Measurements from ENCODE around the gene RPS4Y1. TPM values are rescaled to one million over a fixed set of nuclear protein-coding genes. Genes with fewer than 3 reads are reported as not detected.
"Not testable (repeated sequence)": the region's sequence is repeated elsewhere in the genome, so short reads cannot be mapped to it uniquely, and the experiment has no call there.

RPS4Y1 gene
- not detected in 2 replicates for total RNA-seq

DNA sequence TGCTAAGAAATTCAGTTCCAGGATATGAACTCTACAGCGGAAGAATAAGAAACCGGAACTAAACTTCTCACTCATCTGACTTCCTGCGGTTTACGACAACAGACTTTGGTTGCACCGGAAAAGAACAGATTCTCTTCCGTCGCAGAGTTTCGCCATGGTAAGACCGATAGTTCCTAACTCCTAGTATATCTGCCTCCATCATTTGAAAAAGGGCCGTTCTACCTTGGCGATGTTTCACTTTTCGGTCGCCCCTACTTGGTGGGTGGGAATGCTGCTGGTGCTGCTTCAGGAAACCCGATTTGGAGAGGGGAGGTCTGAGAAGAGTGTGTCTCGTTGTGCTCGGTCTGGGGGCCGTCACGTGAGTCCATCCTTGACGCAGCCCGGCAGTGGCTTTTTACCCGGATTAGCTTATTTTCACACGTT lies at the start of gene RPS4Y1:
RPS4Y1 (plus strand) TSS at position 132 of the 423 bp plus-strand sequence; CDS start at position 155, 23 bp downstream.
- peak in 1 of 2 donors; percentile 77 for DNase-seq (ENCODE audit: low read depth in 2 of 2)

DNA sequence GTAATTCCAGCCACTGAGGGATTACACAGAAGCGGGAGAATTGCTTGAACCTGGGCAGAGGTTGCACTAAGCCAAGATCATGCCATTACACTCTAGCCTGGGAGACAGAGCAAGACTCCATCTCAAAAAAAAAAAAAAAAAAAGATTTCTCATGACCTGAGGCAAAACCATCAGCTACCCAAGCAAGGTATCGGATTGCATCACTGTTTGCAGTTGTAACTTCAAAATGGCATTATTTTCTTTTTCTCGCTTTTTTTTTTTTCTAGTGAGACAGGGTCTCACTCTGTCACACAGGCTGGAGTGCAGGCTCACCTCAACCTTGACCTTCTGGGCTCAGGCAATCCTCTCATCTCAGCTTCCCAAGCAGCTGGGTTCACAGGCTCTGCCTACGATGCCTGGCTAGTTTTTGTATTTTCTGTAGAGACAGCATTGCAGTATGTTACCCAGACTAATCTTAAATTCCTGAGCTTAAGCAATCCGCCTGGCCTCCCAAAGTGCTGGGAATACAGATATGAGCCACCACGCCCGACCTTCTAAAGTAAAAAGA lies 44.4 kb upstream of the RPS4Y1 start:
- no peak for DNase-seq (ENCODE audit: low read depth in 2 of 2)

DNA sequence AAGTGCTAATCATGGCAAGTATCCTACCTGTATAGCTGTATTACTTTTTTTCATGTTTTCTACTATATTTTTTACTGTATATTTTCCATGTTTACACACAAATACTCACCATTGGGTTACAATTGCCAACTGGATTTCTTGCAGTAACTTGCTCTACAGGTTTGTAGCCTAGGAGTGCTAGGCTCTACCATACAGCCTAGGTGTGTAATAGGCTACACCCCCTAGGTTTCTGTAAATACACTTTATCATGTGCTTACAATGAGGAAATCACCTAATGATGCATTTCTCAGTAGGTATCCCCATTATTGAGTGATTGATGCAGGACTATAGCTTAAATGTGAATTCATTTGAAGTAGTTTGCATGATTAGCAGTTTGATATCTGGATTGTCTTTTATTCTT lies 43.4 kb upstream of the RPS4Y1 start:
- DNase-seq (ENCODE audit: low read depth in 2 of 2) = no peak

DNA sequence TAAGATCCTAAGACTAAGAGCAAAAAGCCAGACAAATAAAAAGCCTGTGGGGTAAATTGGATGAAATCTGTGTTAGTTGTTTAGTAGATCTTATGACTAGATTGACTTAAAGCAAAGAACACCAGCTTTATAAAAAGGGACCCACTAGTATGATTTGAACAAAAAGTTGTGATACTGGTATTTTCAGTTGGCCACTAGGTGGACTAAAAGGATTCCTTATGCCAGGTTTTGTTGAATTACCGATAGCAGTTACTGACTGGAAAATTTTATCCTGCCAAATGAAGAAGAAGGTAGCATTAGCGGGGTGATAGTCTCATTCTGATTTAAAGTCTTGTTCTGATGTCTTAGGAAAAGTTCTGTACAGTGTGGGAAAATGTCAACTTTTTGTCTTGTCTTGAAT lies 41.2 kb upstream of the RPS4Y1 start:
- peak in 1 of 2 donors; percentile 42 for DNase-seq (ENCODE audit: low read depth in 2 of 2)

DNA sequence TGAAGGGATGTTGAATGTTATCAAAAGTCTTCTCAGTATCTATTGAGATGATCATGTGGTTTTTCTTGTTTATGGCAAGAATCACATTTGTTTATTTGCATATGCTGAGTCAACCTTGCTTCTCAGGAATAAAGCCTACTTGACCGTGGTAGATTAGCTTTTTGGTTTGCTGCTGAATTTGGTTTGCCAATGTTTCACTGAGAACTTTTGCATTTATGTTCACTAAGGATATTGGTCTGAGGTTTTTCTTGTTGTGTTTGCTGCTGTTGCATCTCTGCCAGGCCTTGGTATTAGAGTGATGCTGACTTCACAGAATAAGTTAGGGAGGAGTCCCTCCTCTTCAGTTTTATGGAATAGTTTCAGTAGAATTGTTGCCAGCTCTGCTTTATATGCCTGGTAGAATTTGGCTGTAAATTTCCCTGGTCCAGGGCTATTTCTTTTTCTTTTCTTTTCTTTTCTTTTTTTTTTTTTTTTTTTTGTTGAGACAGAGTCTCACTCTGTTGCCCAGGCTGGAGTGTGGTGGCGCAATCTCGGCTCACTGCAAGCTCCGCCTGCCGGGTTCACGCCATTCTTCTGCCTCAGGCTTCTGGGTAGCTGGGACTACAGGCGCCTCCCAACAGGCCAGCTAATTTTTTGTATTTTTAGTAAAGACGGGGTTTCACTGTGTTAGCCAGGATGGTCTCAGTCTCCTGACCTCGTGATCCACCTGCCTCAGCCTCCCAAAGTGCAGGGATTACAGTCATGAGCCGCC lies 24.1 kb upstream of the RPS4Y1 start:
- not testable (repeated sequence) for DNase-seq (ENCODE audit: low read depth in 2 of 2)

DNA sequence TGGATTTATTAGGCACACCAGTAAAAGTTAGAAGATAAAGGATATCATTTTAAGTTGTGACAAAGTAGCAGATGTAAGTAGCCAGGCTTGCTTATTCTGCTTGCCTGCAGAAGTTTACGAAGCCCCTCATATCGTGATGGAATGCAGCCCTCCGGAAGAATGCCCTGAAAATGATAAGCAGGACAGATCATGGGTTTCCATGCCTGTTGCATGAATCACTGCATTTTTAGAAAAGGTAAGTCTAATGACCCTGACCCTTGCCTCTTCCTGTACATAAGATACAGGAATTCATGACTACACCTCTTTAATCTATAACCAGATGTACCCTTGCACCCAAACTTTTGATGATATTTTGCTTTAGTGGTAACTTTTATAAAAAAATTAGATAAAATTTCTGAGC lies 16.9 kb upstream of the RPS4Y1 start:
- DNase-seq (ENCODE audit: low read depth in 2 of 2) = peak in 1 of 2 donors; percentile 46

DNA sequence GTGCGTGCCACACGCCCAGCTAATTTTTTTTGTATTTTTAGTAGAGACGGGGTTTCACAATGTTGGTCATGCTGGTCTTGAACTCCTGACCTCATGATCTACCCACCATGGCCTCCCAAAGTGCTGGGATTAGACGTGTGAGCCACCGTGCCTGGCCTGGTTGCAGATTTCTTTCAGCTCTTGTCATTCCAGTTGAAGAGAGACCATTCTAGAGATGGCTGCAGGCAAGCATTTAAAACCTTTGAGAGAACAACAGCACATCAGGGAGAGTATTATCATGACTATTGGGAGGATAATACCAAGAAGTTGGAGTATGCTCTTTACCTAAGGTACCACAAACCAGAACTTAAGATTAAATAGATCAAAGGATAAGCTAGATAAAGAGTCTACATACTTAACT lies 12.9 kb upstream of the RPS4Y1 start:
- no peak for DNase-seq (ENCODE audit: low read depth in 2 of 2)

DNA sequence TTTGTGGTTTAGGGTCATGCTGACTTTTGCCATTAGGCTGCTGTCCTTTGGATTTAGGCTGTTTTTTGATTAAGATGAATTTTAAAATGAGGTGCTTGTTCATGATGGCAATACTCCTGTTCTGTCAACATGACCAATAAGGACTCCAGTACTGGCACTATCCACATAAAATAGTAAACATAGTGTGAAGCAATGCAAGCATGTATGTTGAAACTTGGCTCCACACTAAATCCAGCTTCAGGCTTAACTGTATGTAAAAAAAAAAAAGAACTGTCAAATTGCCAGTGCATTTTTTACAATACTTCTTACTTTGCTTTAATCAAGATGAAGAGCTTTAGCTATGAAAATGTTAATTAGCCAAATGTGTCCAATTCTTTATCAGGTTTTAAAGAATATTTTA lies 6.2 kb upstream of the RPS4Y1 start:
- no peak for DNase-seq (ENCODE audit: low read depth in 2 of 2)

DNA sequence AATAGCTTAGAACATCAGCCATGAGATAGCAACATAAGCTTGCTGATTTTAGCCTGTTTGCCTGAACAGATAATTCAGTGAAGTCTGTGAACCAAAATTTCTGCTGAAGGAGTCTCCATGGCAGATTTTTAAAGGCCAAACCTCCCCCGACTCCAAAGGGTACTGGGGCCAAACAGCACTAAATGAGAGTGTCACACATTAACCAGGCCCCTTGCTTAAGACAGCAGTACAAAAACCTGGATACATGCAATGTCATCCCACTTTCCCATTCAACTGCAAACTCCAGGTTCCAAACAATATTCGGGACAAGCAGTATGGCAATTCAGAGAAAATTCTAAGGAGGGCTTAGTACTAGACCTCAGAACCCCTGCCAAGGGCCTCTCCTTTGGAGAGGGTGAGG lies 4.3 kb upstream of the RPS4Y1 start:
- no peak for DNase-seq (ENCODE audit: low read depth in 2 of 2)

DNA sequence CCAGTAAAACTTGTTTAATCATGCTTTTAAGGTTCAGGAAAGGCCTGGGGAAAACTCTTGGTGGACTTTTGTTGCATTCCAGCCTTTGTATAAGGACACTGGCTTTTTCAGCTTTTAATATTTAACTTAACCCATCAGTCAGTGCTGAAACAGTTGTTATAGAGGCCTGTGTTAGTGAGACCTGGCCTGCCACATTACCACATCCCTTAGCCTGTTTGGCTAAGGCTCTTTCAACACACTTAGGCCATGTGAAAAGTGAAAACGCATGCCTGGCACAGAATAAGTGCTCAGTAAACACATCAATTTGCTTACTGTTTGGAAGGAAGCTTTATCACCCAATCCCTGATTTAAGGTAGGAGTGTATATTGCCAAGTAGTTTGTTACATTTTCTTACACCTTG lies 3.5 kb upstream of the RPS4Y1 start:
- DNase-seq (ENCODE audit: low read depth in 2 of 2) = no peak

DNA sequence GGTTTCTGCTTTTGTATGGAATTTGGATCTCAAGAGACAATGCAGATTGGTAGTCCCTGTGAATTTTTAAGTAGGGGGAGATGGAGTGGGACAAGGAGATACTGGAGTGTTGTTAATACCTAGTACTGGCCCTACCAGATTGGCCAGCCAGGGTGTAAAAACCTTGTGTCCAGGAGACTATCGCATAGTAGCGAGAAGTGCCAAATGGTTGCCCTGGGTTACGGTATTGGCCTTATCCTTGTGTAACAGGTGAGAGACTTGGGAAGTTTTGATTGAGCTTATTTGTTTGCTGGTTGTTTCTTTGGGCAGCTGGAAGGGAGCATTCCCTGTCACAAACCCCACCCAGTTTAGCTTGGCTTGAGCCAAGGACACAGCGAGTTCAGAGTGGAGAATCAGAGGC lies 5.4 kb downstream of the RPS4Y1 start:
- DNase-seq (ENCODE audit: low read depth in 2 of 2) = no peak

DNA sequence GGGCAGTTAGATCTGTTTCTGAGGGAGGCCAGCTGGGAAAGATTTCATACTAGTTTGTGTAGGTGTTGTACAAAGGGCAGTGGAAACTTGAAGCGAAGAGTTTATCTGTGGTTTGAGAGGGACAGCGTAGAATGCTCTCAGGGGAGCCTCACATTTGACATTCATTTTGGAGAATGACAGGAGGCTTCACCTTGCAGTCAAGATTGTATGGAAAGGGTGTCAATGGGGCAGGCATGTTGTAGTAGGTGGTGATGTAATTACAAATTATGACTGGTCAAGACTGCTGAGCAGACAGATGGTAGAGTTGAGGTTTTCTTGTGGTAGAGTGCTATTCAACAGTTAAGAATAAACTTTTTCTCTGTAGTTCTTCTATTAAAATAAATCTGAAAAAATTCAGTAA lies 7.0 kb downstream of the RPS4Y1 start:
- no peak for DNase-seq (ENCODE audit: low read depth in 2 of 2)

DNA sequence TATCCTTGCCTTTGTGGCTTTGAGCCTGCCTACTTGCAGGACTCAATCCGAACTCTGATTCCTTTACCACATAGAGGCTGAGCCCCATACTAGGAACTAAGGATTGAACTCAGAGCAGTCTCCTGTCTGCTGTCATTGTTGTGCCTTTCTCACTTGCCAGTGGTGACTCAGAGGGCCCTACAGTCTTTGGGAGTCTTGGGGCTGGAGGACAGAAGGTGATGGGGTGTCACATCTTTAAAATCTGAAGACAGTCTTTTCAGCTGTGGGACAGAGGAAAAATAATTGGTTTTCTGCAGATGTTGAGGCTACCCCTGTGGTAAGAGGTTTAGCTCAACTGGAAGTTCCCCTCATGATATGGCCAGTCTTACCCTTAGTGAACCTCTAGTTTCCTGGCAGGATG lies 8.0 kb downstream of the RPS4Y1 start:
- DNase-seq (ENCODE audit: low read depth in 2 of 2) = no peak

DNA sequence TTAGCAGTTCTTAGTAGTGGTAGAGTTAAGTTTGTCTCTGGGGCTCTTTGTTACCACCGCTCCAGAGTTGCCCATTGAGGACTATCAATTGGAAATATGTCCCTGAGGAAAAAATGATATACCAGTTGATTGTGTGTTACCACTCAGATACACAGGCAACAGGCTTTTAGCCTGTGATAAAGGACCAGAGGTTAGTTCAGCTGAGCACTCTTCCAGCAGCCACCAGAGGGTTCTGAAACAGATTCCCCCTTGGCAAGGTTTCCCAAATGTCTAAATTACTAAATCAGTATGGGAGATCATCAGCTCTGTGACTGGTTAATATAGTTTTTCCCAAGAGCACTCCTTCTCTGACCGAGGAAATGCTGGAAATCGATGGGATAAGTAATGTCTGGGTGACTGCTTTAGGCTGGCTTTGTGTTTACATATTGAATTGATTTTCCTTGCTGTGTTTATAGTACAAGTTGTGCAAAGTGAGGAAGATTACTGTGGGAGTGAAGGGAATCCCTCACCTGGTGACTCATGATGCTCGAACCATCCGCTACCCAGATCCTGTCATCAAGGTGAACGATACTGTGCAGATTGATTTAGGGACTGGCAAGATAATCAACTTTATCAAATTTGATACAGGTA lies 12.9 kb downstream of the RPS4Y1 start:
- no peak for DNase-seq (ENCODE audit: low read depth in 2 of 2)

DNA sequence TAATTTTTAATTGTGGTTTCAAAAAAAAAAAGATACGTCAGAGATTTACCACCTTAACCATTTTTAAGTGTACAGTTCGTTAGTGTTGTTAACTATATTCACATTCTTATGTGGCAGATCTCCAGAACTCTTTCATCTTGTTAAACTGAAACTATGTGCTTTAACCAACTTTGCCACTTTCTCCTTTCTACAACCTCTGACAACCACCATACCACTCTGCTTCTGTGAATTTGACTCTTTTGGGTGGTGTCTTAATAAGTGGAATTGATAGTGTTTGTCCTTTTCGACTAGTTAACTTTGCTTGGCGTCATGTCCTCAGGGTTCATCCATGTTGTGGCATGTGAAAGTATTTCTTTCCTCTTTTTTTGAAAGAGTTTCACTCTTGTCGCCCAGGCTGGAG lies 15.7 kb downstream of the RPS4Y1 start:
- DNase-seq (ENCODE audit: low read depth in 2 of 2) = no peak

DNA sequence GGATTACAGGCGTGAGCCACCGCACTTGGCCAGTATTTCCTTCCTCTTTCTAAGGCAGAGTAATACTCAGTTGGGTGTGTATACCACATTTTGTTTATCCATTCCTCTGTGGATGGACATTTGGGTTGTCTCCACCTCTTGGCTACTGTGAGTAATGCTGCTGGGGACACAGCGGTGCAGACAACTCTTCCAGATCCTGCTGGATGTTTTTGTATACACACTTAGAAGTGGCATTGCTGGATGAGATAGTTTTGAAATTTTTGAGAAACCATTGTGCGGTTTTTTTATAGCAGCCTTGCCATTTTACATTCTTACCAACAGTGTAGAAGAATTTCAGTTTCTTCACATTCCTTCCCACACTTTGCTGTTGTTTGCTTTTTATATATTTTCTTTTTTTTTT lies 16.3 kb downstream of the RPS4Y1 start:
- DNase-seq (ENCODE audit: low read depth in 2 of 2) = peak in 1 of 2 donors; percentile 32

DNA sequence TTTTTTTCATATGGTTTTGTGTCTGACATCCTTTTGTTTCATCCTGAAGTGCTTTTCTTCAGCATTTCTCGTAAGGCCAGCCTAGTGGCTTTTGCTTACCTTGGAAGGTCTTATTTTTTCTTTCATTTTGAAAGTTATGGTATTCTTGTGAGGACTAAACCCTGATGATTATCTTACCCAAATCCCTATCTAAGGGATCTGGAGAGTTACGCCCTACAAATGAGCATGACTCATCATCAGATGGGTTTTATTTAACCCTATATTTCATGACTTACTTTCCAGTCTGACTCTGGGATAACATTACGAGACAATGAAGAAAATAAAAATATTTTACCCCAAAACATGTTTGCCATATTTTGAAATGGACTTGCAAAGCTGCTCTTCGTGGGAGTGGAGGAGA lies 18.4 kb downstream of the RPS4Y1 start:
- DNase-seq (ENCODE audit: low read depth in 2 of 2) = peak in 1 of 2 donors; percentile 3

DNA sequence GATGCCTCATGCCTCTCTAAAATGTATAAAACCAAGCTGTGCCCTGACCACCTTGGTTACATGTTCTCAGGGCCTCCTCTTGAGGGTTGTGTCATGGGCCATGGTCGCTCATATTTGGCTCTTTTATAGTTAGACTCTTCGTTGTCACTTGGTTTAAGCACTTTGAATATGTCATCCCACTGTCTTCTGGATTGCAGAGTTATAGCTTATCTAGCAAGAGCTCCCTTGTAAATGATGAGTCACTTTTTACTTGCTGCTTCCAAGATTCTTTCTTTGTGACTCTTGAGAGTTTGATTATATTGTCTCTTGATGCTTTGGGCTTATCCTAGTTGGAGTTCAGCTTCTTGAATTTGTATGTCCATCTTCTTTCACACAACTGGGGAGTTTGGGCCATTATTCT lies 19.1 kb downstream of the RPS4Y1 start:
- DNase-seq (ENCODE audit: low read depth in 2 of 2) = peak in 1 of 2 donors; percentile 14

DNA sequence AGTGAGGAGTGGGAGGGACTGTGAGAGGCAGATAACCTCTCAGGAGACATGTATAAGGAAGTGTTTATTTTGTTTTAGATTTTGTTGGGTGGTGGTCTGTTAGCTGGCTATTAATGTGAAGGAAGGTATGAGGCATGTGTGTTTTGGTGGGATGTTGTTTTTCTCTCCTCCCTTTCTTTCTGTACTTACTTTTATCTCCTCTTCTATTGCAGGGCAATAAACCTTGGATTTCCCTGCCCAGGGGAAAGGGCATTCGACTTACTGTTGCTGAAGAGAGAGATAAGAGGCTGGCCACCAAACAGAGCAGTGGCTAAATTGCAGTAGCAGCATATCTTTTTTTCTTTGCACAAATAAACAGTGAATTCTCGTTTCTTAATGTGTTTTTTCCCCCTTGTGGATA lies 25.2 kb downstream of the RPS4Y1 start:
- DNase-seq (ENCODE audit: low read depth in 2 of 2) = no peak

DNA sequence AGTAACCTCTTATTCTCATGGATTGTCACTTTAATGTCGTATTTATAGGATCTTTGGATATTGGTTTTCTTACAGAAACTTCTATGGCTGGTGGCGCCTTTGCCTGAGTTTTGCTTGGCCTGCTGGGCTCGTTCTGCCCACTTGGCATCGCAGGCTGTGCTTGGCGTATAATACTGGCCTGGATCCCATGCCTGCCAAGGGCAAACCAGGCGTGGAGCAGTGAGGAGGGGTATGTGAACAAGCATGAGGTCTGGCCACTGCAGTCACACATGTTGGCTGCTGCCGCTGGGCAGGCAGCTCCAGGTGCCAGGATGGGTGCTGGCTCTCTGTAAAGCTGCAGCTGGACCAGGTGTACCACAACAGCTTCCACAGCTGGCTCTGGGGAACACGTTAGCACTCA lies 26.1 kb downstream of the RPS4Y1 start:
- DNase-seq (ENCODE audit: low read depth in 2 of 2) = no peak

DNA sequence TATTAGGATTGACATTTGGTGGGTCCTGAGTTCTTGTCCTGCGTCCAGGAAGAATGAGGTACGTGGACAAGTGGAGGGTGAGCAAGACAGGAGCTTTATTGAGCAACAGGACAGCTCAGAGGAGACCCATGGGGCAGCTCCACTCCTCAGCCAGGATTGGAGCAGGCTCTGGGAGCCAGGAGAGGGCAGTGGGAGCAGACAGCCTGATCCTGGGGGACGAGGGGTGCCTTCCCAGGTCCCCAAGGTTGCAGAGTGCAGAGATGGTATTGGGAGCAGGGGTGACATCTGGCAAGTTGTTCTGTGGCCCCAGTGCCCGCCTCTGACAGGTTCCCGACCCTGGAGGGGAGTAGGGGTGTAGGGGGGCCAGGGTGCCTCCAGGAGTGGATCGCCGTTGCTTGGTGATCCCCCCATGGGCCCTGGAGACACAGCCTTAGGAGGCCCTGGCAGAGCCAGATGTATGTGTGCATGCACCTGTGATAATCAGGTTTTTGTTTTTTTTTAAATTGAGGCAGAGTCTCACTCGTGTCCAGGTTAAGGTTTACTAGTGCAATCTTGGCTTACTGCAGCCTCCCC lies 26.7 kb downstream of the RPS4Y1 start:
- no peak for DNase-seq (ENCODE audit: low read depth in 2 of 2)

DNA sequence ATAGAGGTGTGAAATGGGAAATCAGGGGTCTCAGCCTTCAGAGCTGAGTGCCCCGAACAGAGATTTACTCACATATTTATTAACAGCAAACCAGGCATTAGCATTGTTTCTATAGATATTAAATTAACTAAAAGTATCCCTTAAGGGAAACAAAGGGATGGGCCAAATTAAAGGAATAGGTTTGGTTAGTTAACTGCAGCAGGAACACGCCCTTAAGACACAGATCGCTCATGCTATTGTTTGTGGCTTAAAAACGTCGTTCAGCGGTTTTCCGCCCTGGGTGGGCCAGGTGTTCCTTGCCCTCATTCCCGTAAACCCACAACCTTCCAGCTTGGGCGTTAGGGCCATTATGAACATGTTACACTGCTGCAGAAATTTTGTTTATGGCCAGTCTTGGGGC lies 30.8 kb downstream of the RPS4Y1 start:
- not testable (repeated sequence) for DNase-seq (ENCODE audit: low read depth in 2 of 2)

DNA sequence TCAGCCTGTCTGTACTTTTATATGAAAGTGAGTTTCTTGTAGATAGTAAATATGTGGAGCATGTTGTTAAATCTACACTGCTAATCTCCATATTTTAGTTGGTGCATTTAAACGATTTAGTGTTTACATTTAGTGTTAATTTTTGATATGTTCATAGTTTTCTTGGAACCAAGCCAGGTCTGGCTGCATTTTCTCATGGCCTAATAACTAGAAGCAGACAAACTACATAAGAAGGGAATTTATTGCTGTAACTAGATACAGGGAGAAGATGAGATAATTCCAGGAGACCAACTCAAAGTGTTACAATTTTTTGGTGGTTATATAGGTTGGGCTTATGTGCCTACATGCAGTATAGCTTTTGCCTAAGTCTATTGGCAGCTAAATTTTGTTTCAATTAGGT lies 32.8 kb downstream of the RPS4Y1 start:
- no peak for DNase-seq (ENCODE audit: low read depth in 2 of 2)
